Stomach (tissue), 9 donors: ENCODE results near the gene CCDC30. TPM values are rescaled to one million over a fixed set of nuclear protein-coding genes. Genes with fewer than 3 reads are reported as not detected.
"Not testable (repeated sequence)": the region's sequence is repeated elsewhere in the genome, so short reads cannot be mapped to it uniquely, and the experiment has no call there.

Source experiments
- DNase-seq, 2 donors: peaks; one replicate each; pipeline versions ENCODE4 v3.0.0 to v3.0.0-alpha.2; 2013 to 2019
- H3K27ac ChIP-seq, 5 donors: fragments of 200-600 bp in 4 of 5; sonication (generic) in 4 of 5; one replicate each; pipeline ENCODE4 v1.5.1; 2013 to 2019; ENCODE audit warnings: mild to moderate bottlenecking in 1 of 5, moderate library complexity in 1 of 5
- H3K27me3 ChIP-seq, 3 donors: fragments of 200-600 bp; sonication (generic); one replicate each; pipeline ENCODE4 v1.5.1; 2017 to 2019; ENCODE audit warnings: mixed run types in 1 of 3
- H3K36me3 ChIP-seq, 4 donors: fragments of 200-600 bp; sonication (generic); 1 replicate in 3 of 4; 2 replicates in 1 of 4; pipeline ENCODE4 v1.5.1; 2016 to 2019
- H3K4me1 ChIP-seq, 4 donors: fragments of 200-600 bp; sonication (generic); one replicate each; pipeline ENCODE4 v1.5.1; 2016 to 2019
- H3K4me3 ChIP-seq, 4 donors: fragments of 200-600 bp; sonication (generic) in 3 of 4; one replicate each; pipeline ENCODE4 v1.5.1; 2016 to 2019; ENCODE audit warnings: mild to moderate bottlenecking in 1 of 4
- H3K9me3 ChIP-seq, 4 donors: fragments of 200-600 bp; sonication (generic); one replicate each; pipeline ENCODE4 v1.5.1; 2016 to 2019
- EP300 ChIP-seq: sonication (generic); formaldehyde crosslinking; IDR thresholded peaks from one replicate; pipeline ENCODE4 v1.6.1; 2017; ENCODE audit warnings: antibody characterized with exemption
- POLR2A ChIP-seq, 4 donors: fragments of 450-650 bp; IDR thresholded peaks; one replicate each; pipeline ENCODE4 v1.6.1; 2016; ENCODE audit warnings: antibody characterized with exemption in 4 of 4, control low read depth in 2 of 4, mild to moderate bottlenecking in 1 of 4, moderate library complexity in 1 of 4
- POLR2AphosphoS5 ChIP-seq, 3 donors: sonication (generic); formaldehyde crosslinking; IDR thresholded peaks; one replicate each; pipeline ENCODE4 v1.6.1; 2016; ENCODE audit warnings: antibody characterized with exemption in 3 of 3
- WGBS, 5 donors: extraction: QIAGEN DNeasy Blood & Tissue Kit in 3 of 5; methylation state at CpG; one replicate each; pipeline versions ENCODE4 v1.1.5 to v1.1.7; 2013 to 2018; 5-methylcytosine and 5-hydroxymethylcytosine counted together
- intact Hi-C: fragments of 100-400 bp; cut with DNase I; formaldehyde crosslinking; loops from one replicate; pipeline ENCODE4 v1.15.1; 2023; ENCODE audit warnings: low total_unique reads
- polyA plus RNA-seq, 3 donors: library from polyadenylated mRNA; stranded (reverse); fragments of 200-250 nt; gene quantifications; one replicate each; pipeline ENCODE4 v1.2.3, GENCODE V29; 2013
- total RNA-seq, 5 donors: library from RNA; depleted of rRNA; stranded (reverse); fragments of >200 nt; gene quantifications; one replicate each; pipeline versions ENCODE4 v1.1.0 to v1.2.3, GENCODE V29; 2014 to 2016
- TF ChIP-seq, protein P1 (sequence below), 7 experiments: fragments of 450-650 bp in 4 of 7; fragments of 200-600 bp in 3 of 7; sonication (generic) in 3 of 7; IDR thresholded peaks; one replicate each; pipeline ENCODE4 v1.5.1; 2016 to 2019; ENCODE audit warnings: antibody characterized with exemption in 7 of 7, control low read depth in 2 of 7, mild to moderate bottlenecking in 1 of 7
- donor health status: healthy with polysubstance abuse.
- donor health status: Bipolar disorder and iron deficiency.
- donor health status: healthy.

The CCDC30 gene
- total and polyA plus RNA-seq, 8 donors, result under 0.01 to 2.3 (median 1.0) TPM

DNA sequence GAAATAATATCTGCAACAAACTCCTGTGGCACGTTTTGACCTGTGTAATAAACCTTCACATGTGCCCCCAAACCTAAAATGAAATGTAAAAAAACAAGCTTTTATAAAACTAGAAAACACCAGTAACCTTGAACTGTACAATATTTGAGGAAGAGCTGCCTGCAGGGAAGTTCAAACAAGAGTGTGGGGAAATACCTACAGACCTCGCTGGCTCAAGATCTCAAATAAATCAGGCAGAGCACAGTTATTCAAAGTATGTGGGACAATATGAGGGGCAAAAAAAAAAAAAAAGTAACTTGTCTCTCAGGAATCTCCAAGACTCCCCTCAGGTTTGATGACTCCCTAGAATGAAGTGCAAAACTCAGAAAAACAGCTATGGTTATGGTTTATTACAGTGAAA is 157.2 kb downstream of the CCDC30 start:
- H3K9me3 ChIP-seq, result no peaks in the 10 kb centered on the region
- DNase-seq, result no peak
- WGBS, 5 donors, result 11 to 36% (median 28%) methylated on average over 2 of the region's 2 CpGs
- H3K4me1 ChIP-seq, result peaks cover 0 to 4% (median 0%) of the 10 kb centered on the region in 4 donors
- H3K4me3 ChIP-seq, result no peak overlapping the region
- TF ChIP-seq POLR2A (IDR thresholded peaks at IDR 0.05), result no peak
- TF ChIP-seq EP300, result no peak
- TF ChIP-seq POLR2AphosphoS5 (IDR thresholded peaks at IDR 0.05), result no peak
- TF ChIP-seq, protein P1, sequence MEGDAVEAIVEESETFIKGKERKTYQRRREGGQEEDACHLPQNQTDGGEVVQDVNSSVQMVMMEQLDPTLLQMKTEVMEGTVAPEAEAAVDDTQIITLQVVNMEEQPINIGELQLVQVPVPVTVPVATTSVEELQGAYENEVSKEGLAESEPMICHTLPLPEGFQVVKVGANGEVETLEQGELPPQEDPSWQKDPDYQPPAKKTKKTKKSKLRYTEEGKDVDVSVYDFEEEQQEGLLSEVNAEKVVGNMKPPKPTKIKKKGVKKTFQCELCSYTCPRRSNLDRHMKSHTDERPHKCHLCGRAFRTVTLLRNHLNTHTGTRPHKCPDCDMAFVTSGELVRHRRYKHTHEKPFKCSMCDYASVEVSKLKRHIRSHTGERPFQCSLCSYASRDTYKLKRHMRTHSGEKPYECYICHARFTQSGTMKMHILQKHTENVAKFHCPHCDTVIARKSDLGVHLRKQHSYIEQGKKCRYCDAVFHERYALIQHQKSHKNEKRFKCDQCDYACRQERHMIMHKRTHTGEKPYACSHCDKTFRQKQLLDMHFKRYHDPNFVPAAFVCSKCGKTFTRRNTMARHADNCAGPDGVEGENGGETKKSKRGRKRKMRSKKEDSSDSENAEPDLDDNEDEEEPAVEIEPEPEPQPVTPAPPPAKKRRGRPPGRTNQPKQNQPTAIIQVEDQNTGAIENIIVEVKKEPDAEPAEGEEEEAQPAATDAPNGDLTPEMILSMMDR (IDR thresholded peaks at IDR 0.05), result no peak
- no peak overlapping the region for H3K27ac ChIP-seq
- intact Hi-C loops, result no loop called here
- no peaks in the 10 kb centered on the region for H3K27me3 ChIP-seq
- no peaks in the 10 kb centered on the region for H3K36me3 ChIP-seq

DNA sequence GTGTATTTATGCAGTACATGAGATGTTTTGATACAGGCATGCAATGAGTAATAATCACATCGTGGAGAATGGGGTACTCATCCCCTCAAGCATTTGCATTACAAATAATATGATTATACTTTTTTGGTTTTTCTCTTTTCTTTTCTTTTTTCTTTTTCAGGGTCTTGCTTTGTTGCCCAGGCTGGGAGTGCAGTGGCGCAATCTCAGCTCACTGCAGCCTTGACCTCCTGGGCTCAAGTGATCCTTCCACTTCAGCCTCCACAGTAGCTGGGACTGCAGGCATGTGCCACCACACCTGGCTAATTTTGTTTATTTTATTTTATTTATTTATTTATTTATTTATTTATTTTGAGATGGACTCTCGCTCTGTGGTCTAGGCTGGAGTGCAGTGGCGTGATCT is 158.1 kb downstream of the CCDC30 start:
- intact Hi-C loops, H3K4me1 ChIP-seq, H3K27ac ChIP-seq, H3K27me3 ChIP-seq, H3K4me3 ChIP-seq, DNase-seq, H3K36me3 ChIP-seq, H3K9me3 ChIP-seq: not testable (repeated sequence)
- 90 to 96% (median 94%) methylated on average over 4 of the region's 4 CpGs for WGBS, 5 donors

DNA sequence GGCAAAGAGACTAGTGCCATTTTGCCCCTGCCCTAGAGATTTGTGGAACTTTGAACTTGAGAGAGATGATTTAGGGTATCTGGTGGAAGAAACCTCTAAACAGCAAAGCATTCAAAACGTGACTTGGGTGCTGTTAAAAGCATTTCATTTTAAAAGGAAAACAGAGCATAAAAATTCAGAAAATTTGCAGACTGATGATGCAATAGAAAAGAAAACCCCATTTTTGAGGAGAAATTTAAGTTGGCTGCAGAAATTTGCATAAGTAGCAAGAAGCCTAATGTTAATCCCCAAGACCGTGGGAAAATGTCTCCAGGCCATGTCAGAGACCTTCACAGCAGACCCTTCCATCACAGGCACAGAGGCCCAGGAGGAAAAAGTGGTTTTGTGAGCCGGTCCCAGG is 164.1 kb downstream of the CCDC30 start:
- DNase-seq, H3K27me3 ChIP-seq, H3K4me1 ChIP-seq, H3K9me3 ChIP-seq, H3K4me3 ChIP-seq, H3K27ac ChIP-seq, intact Hi-C loops: not testable (repeated sequence)
- H3K36me3 ChIP-seq, result peaks cover 0 to 11% (median 0%) of the 10 kb centered on the region in 4 donors
- 69 to 94% (median 91%) methylated on average over 3 of the region's 3 CpGs for WGBS, 5 donors

DNA sequence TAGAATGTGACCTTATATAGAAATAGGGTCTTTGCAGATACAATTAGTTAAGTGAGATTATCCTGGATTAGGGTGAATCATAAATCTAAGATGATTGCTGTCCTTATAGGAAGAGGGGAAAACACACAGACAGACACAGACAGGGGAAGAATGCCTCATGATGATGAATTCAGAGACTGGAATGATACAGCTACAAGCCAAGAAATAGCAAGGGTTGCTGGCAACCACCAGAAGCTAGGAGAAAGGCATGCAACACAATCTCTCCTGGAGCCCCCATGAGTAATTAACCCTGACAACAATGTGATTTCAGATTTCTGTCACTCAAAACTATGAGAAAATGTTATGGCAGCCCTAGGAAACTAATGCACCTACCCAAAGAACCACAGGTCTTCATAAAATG is 176.0 kb downstream of the CCDC30 start:
- Histone ChIP-seq H3K4me3 (no peak overlapping the region), H3K27ac (no peak overlapping the region), H3K4me1 (no peaks in the 10 kb centered on the region), H3K9me3 (no peaks in the 10 kb centered on the region), H3K27me3 (no peaks in the 10 kb centered on the region), H3K36me3 (peaks cover 0 to 6% (median 0%) of the 10 kb centered on the region in 4 donors)
- no peak for DNase-seq
- intact Hi-C loops, result no loop called here
- no peak for TF ChIP-seq EP300
- TF ChIP-seq POLR2AphosphoS5 (IDR thresholded peaks at IDR 0.05), result no peak
- TF ChIP-seq, protein P1 (IDR thresholded peaks at IDR 0.05), result no peak
- no peak for TF ChIP-seq POLR2A (IDR thresholded peaks at IDR 0.05)

DNA sequence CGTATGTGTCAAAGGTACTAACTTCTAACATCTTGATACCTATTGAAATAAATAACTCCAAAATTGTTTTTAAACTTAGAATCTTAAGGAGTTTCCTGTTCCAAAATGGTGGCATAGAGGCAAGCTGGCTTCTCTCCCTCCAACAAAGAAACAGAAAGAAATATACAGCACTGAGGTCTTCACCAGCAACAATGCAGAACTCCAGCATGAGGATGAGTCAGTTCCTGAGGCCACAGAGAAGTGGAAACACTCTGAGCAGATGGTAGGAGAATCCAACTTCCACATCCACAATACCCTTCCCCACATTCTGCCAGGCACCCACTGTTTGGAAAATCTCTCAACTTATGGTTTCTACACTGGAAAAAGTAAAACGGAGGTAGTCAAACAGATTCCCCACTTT is 183.0 kb downstream of the CCDC30 start:
- intact Hi-C loops, result no loop called here
- no peak for DNase-seq
- Histone ChIP-seq H3K9me3 (no peaks in the 10 kb centered on the region), H3K4me3 (no peak overlapping the region), H3K27me3 (no peaks in the 10 kb centered on the region), H3K36me3 (peaks cover 0 to 27% (median 3%) of the 10 kb centered on the region in 4 donors), H3K27ac (no peak overlapping the region), H3K4me1 (no peaks in the 10 kb centered on the region)
- TF ChIP-seq POLR2A (IDR thresholded peaks at IDR 0.05) (no peak), EP300 (no peak), POLR2AphosphoS5 (IDR thresholded peaks at IDR 0.05) (no peak)
- TF ChIP-seq, protein P1 (IDR thresholded peaks at IDR 0.05), result no peak
- WGBS, 5 donors, result 84 to 96% (median 90%) methylated on average over 2 of the region's 2 CpGs
